SJSA1 (cell line): ENCODE data around the gene AEBP1. TPM values are rescaled to one million over a fixed set of nuclear protein-coding genes. Genes with fewer than 3 reads are reported as not detected.
A peak's percentile ranks its signal among the peaks of the same experiment; 100 is the strongest.

Experiments
- DNase-seq, 2 experiments: peaks; one replicate each; pipeline ENCODE4 v3.0.0-alpha.2; 2015 to 2020; ENCODE audit warnings: low spot score in 2 of 2, low read depth in 1 of 2
- H3K27ac ChIP-seq: fragments of 250-450 bp; sonication (Bioruptor Pico); 2 replicates; pipeline ENCODE4 v1.5.1; 2020; ENCODE audit warnings: mild to moderate bottlenecking, moderate library complexity
- H3K27me3 ChIP-seq: fragments of 250-450 bp; sonication (Bioruptor Pico); replicated peaks from 2 replicates; pipeline ENCODE4 v1.5.1; 2020; ENCODE audit warnings: mild to moderate bottlenecking, moderate library complexity
- H3K36me3 ChIP-seq: fragments of 250-450 bp; sonication (Bioruptor Pico); 2 replicates; pipeline ENCODE4 v1.5.1; 2020; ENCODE audit warnings: mild to moderate bottlenecking
- H3K4me1 ChIP-seq: fragments of 250-450 bp; sonication (Bioruptor Pico); replicated peaks from 2 replicates; pipeline ENCODE4 v1.6.1; 2021; ENCODE audit warnings: mild to moderate bottlenecking
- H3K4me3 ChIP-seq: fragments of 250-450 bp; sonication (Bioruptor Pico); 2 replicates; pipeline ENCODE4 v1.5.1; 2020; ENCODE audit warnings: mild to moderate bottlenecking
- H3K9me3 ChIP-seq: fragments of 250-450 bp; sonication (Bioruptor Pico); replicated peaks from 2 replicates; pipeline ENCODE4 v1.5.1; 2020; ENCODE audit warnings: mild to moderate bottlenecking
- total RNA-seq: library from RNA; depleted of rRNA; stranded (reverse); fragments of >200 nt; shearing (Covaris generic); gene quantifications from 2 replicates; pipeline ENCODE4 v1.2.3, GENCODE V29; 2014

Gene AEBP1
- total RNA-seq, 1 experiment from 2014 or later, result not detected

DNA sequence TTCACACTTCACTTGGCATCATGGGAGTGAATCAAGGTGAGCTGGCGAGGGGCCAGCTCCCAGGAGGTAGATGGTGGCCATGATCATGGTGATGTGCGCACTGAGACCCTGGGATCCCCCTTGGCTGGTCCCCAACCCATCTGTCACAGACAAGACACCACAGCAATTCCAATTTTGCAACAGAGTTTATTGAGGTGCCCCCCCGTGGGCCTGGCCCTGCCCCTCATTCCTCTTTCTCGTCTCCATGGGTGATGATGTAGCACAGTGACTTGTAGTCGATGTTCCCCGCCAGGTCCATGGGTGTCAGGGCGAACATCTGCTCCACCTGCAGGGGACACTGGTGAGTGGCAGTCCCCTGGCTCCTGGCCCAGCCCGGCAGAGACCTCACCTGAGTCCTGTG lies 34.6 kb downstream of the AEBP1 start:
- DNase-seq, result no peak
- no peaks in the 10 kb centered on the region for H3K36me3 ChIP-seq

DNA sequence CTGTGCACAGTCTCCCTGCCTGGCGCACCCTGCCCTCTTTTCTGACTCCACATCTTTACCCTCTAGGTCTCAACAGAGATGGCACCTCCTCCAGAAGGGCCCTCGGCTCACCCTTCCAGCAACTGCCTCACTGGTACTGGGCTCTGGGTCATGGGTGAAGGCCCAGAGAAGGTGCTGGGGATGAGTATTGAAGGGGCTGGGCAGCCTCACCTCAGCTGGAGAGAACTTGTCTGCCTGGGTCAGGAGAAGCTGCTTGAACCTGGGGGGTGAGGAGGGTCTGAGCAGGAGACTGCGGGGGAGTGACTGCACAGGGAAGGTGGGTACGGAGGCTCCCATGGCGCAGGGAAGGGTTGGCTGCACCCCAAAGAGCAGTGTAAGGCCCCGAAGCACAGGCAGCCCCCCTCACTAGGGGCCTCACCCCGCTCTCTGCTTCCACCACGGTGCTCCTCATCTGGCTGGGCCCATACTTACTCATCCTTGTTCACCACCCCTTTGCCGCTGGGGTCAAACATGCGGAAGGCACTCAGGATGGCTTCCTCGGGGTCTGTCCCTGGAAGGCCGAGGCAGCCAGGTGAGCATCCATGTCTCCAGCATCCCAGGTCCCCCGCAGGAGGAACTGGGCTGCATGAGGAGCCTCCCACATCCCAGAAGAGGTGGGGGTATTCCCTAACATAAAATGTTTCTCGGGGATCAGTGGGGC lies 35.3 kb downstream of the AEBP1 start:
- Histone ChIP-seq H3K4me3 (no peak overlapping the region), H3K4me1 (no peaks in the 10 kb centered on the region), H3K27ac (no peak overlapping the region), H3K27me3 (peaks cover 5% of the 10 kb centered on the region; the same call in 1 of the 2 replicates), H3K9me3 (no peaks in the 10 kb centered on the region), H3K36me3 (no peaks in the 10 kb centered on the region)
- DNase-seq, result no peak

More for the DNA sequence above, 34.6 kb downstream of the AEBP1 start:
- H3K9me3 ChIP-seq, result no peaks in the 10 kb centered on the region
- H3K27ac ChIP-seq, result no peak overlapping the region
- H3K4me1 ChIP-seq, result no peaks in the 10 kb centered on the region
- peaks cover 5% of the 10 kb centered on the region; the same call in 1 of the 2 replicates for H3K27me3 ChIP-seq
- H3K4me3 ChIP-seq, result no peak overlapping the region

GRCh38 chr7:44140341-44140740 lies 36.2 kb downstream of the AEBP1 start:
- H3K27ac ChIP-seq, result no peak overlapping the region
- no peak for DNase-seq
- no peaks in the 10 kb centered on the region for H3K9me3 ChIP-seq
- peaks cover 5% of the 10 kb centered on the region; the same call in 1 of the 2 replicates for H3K27me3 ChIP-seq
- no peaks in the 10 kb centered on the region for H3K36me3 ChIP-seq
- no peak overlapping the region for H3K4me3 ChIP-seq
- peaks cover under 1% of the 10 kb centered on the region for H3K4me1 ChIP-seq

DNA sequence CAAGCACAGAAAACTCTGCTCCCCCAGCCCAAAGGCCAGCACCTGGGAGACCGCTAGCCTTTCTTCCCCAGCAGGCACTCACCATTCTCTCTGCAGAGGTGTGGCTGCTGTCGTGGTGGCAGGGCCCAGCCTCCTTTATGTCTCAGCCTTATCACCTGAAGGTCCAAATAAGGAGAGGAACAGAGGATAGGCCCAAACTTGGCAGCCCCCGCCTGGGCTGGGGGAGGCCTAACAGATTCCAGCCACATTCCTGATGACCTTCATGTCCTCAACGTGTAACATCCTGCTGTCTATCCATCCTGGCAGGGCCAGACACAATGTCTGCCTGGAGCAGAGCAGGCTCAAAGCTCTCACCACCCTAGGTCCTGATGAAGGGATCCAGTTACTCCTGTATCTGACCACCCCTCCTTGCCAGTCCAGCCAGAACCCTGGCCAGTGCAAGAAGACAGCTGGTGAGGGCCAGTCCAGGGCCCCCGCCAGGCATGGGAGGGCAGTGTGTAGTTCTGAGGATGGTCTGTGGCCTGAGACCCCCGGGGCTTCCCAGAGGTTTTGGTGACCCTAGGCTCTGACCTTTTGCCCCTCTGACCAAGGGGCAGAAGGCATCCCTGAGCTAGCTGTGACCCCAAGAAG lies 37.2 kb downstream of the AEBP1 start, which contains the start of gene MYL7:
Gene MYL7, minus strand, starts transcription at position 112 of the 630 bp plus-strand sequence. Its CDS starts 27 bp downstream, at position 85.
- peaks cover 5% of the 10 kb centered on the region; the same call in 1 of the 2 replicates for H3K27me3 ChIP-seq
- no peak for DNase-seq
- peaks cover 7% of the 10 kb centered on the region for H3K4me1 ChIP-seq
- H3K9me3 ChIP-seq, result no peaks in the 10 kb centered on the region
- no peak within 1 kb of the TSS for H3K4me3 ChIP-seq
- H3K27ac ChIP-seq, result no peak within 1 kb of the TSS
- no peaks in the 10 kb centered on the region for H3K36me3 ChIP-seq

- DNase-seq, result no peak
- Histone ChIP-seq H3K4me3 (no peak overlapping the region), H3K36me3 (no peaks in the 10 kb centered on the region), H3K4me1 (peaks cover 7% of the 10 kb centered on the region), H3K27ac (no peak overlapping the region), H3K9me3 (no peaks in the 10 kb centered on the region), H3K27me3 (peaks cover 5% of the 10 kb centered on the region; the same call in 1 of the 2 replicates)
Observed at GRCh38 chr7:44142028-44142427, 37.9 kb downstream of the AEBP1 start.

- Histone ChIP-seq H3K27ac (no peak overlapping the region), H3K36me3 (no peaks in the 10 kb centered on the region), H3K4me3 (no peak overlapping the region), H3K9me3 (no peaks in the 10 kb centered on the region), H3K27me3 (peaks cover 5% of the 10 kb centered on the region; the same call in 1 of the 2 replicates), H3K4me1 (peaks cover 7% of the 10 kb centered on the region)
- DNase-seq, result no peak
Observed at GRCh38 chr7:44143646-44144250, 39.6 kb downstream of the AEBP1 start.

GRCh38 chr7:44144426-44144967 lies 40.4 kb downstream of the AEBP1 start:
- no peaks in the 10 kb centered on the region for H3K36me3 ChIP-seq
- H3K9me3 ChIP-seq, result no peaks in the 10 kb centered on the region
- peaks cover 5% of the 10 kb centered on the region; the same call in 1 of the 2 replicates for H3K27me3 ChIP-seq
- peaks cover 7% of the 10 kb centered on the region for H3K4me1 ChIP-seq
- DNase-seq, result no peak
- H3K27ac ChIP-seq, result no peak overlapping the region
- no peak overlapping the region for H3K4me3 ChIP-seq

GRCh38 chr7:44144968-44145478 lies 40.9 kb downstream of the AEBP1 start:
- H3K36me3 ChIP-seq, result no peaks in the 10 kb centered on the region
- no peak for DNase-seq
- peaks cover 5% of the 10 kb centered on the region; the same call in 1 of the 2 replicates for H3K27me3 ChIP-seq
- no peak overlapping the region for H3K27ac ChIP-seq
- H3K9me3 ChIP-seq, result no peaks in the 10 kb centered on the region
- no peak overlapping the region for H3K4me3 ChIP-seq
- peaks cover 7% of the 10 kb centered on the region for H3K4me1 ChIP-seq

- Histone ChIP-seq H3K4me1 (peaks cover 7% of the 10 kb centered on the region), H3K36me3 (no peaks in the 10 kb centered on the region), H3K4me3 (peak overlapping the region; percentile 29), H3K27me3 (peaks cover 5% of the 10 kb centered on the region; the same call in 1 of the 2 replicates), H3K27ac (no peak overlapping the region), H3K9me3 (no peaks in the 10 kb centered on the region)
- no peak for DNase-seq
Observed at GRCh38 chr7:44145479-44145968, 41.4 kb downstream of the AEBP1 start.

DNA sequence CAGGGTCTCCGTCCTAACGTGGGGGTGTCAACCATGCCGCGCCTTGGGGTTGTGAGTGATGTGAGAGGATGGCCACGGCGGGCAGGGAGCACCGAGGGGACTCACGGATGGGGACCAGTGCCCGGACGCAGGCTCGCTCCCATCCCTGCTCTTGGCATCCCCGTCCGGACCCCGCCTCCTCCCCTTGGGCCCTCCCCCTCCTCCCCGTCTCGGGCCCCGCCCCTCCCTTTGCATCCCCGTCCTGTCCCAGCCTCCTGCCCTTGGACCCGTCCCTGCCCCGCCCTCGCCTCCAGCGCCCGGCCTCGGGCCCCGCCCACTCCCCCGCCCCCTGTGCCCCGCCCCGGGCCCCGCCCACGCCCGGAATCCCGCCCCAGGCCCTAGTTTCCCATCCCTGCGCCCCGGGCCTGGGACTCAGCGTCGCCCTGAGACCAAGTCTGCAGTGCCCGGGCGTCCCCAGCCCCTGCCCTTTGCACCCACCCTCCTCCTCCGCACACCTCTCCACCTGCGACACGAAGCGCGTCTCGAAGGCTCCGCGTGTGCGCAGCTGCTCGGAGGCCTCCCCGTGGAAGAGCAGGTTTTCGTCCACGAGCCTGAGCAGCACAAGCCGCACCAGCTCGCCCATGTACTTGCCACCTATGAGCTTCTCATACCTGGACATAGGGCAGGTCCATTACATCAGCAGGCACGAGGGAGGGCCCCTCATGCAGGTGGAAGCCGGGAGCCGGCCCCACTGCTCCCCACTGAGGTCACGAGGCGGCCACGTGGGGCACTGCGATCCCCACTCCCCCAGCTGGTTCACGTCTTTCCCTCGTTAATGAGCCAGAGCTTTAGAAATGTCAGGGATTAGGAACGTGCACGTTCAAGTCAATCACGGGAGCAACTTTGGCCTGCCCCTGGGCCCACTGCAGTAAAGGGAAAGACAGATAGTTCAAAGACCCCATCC lies 42.1 kb downstream of the AEBP1 start:
- Histone ChIP-seq H3K4me3 (peak overlapping the region; percentile 29), H3K27ac (no peak overlapping the region), H3K27me3 (peaks cover 5% of the 10 kb centered on the region; the same call in 1 of the 2 replicates), H3K9me3 (no peaks in the 10 kb centered on the region), H3K4me1 (peaks cover 7% of the 10 kb centered on the region), H3K36me3 (no peaks in the 10 kb centered on the region)
- DNase-seq, result peak in 1 of 2 experiments; percentile 83

DNA sequence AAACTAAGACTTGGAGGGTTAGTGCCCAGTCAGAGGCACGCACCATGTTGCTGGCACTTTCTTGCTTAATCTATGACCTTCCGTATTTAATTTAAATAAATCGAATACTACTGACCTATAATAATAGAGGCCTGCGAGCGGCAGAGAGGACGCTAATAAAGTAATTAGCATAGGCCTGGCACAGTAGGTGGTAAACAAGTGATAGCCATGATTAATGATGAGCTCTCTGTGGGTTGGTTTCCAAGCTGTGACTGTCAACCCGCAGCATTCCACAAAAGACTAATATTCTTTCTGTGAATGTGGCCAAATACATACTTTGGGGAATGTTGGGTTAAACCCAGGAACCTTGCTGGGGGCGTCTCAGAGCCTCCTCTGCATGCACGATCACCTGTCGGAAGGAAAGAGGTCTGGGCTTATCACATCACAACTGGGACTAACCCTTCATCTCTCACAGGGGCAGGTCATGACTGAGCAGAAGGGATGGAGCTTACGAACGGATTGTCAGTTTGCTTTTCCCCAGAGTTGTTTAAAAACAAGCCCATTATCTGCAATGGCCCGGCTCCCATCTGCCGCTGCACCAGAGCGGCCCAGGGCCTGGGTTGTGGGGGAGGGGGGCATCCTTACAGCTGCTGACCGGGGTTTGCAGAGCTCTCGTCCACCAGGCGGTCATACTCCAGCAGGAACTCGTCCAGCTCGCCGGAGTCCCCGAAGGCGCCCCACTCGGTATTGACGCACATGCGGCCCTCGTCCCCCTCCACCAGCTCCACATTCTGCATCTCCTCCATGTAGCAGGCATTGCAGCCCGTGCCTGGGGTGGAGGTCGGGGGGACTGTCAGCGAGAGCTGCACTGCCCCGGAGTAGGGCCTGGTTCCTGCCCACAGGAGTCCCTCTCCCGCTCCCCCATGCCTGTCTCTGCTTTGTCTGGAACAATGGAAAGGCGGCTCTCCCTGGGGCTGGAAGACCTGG lies 43.2 kb downstream of the AEBP1 start:
- H3K27ac ChIP-seq, result no peak overlapping the region
- H3K9me3 ChIP-seq, result no peaks in the 10 kb centered on the region
- H3K36me3 ChIP-seq, result no peaks in the 10 kb centered on the region
- H3K4me1 ChIP-seq, result peaks cover 7% of the 10 kb centered on the region
- H3K4me3 ChIP-seq, result no peak overlapping the region
- DNase-seq, result no peak
- peaks cover 5% of the 10 kb centered on the region; the same call in 1 of the 2 replicates for H3K27me3 ChIP-seq

- H3K27ac ChIP-seq, result no peak overlapping the region
Observed at GRCh38 chr7:44148166-44148565, 44.0 kb downstream of the AEBP1 start.

More at GRCh38 chr7:44148166-44148565, 44.0 kb downstream of the AEBP1 start:
- H3K9me3 ChIP-seq, result no peaks in the 10 kb centered on the region
- H3K4me3 ChIP-seq, result no peak overlapping the region
- DNase-seq, result no peak
- peaks cover 4% of the 10 kb centered on the region; the same call in 1 of the 2 replicates for H3K27me3 ChIP-seq
- H3K4me1 ChIP-seq, result peaks cover 7% of the 10 kb centered on the region
- no peaks in the 10 kb centered on the region for H3K36me3 ChIP-seq
